Testis (tissue), 3 donors: ENCODE measurements around the gene BCL7A. TPM values are rescaled to one million over a fixed set of nuclear protein-coding genes. Genes with fewer than 3 reads are reported as not detected.

Experiments used
- DNase-seq: peaks from one replicate; pipeline ENCODE4 v3.0.0-alpha.2; 2019
- H3K27ac ChIP-seq, 2 donors: fragments of 200-600 bp; sonication (generic); one replicate each; pipeline ENCODE4 v1.5.1; 2019
- H3K27me3 ChIP-seq: fragments of 200-600 bp; sonication (generic); one replicate; pipeline ENCODE4 v1.5.1; 2019
- H3K36me3 ChIP-seq: fragments of 200-600 bp; sonication (generic); one replicate; pipeline ENCODE4 v1.5.1; 2017; ENCODE audit warnings: low read depth; ENCODE audit errors: missing control alignments
- H3K4me1 ChIP-seq: fragments of 200-600 bp; sonication (generic); one replicate; pipeline ENCODE4 v1.5.1; 2019
- H3K4me3 ChIP-seq, 2 donors: fragments of 200-600 bp; sonication (generic); one replicate each; pipeline ENCODE4 v1.5.1; 2017 to 2019
- H3K9me3 ChIP-seq: fragments of 200-600 bp; sonication (generic); one replicate; pipeline ENCODE4 v1.5.1; 2017
- POLR2A ChIP-seq: fragments of 450-650 bp; IDR thresholded peaks from one replicate; pipeline ENCODE4 v1.6.1; 2017; ENCODE audit warnings: antibody characterized with exemption, mild to moderate bottlenecking, moderate library complexity
- WGBS, 2 donors: methylation state at CpG; one replicate each; pipeline ENCODE4 v1.1.5; 2018; 5-methylcytosine and 5-hydroxymethylcytosine counted together
- intact Hi-C: fragments of 100-400 bp; cut with DNase I; formaldehyde crosslinking; loops from one replicate; pipeline ENCODE4 v1.15.1; 2023; ENCODE audit warnings: low total_unique reads
- polyA plus RNA-seq: library from polyadenylated mRNA; stranded (reverse); fragments of 350-450 nt; fragmentation: Illumina TruSeq; extraction: RNeasy Lipid Tissue Mini Kit (QIAGEN cat#74804); gene quantifications from one replicate; pipeline ENCODE4 v1.2.3, GENCODE V29; 2014; ENCODE audit warnings: low read depth, low replicate concordance; ENCODE audit not compliant: insufficient read depth
- total RNA-seq, 2 donors: library from RNA; depleted of rRNA; stranded (reverse); fragments of >200 nt; gene quantifications; one replicate each; pipeline ENCODE4 v1.2.3, GENCODE V29; 2016
- TF ChIP-seq, protein P1 (sequence below), 3 experiments: fragments of 450-650 bp in 2 of 3; fragments of 200-600 bp in 1 of 3; sonication (generic) in 1 of 3; IDR thresholded peaks; one replicate each; pipeline ENCODE4 v1.5.1; 2016 to 2019; ENCODE audit warnings: antibody characterized with exemption in 3 of 3, mild to moderate bottlenecking in 2 of 3, moderate library complexity in 1 of 3

BCL7A gene
- total and polyA plus RNA-seq, 3 donors from 2014 or later = 5.9 to 11.1 (median 10.2) TPM

DNA sequence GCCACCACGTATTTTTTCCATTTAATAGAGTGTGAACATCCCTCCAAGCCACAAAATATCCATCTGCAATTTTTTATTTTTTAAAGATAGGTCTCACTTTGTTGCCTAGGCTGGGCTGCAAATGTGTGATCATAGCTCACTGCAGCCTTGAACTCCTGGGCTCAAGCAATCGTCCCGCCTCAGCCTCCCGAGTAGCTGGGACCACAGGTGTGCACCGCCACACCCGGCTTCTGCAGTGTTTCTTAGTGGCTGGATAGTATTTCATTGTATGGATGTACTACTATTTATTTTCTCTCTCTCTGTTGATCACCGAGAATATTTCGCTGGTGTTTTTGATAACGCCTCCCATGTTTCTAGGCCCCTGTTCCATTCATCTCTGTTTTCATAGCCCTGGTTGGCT lies 74.3 kb downstream of the BCL7A start:
- TF ChIP-seq POLR2A = no peak
- TF ChIP-seq, protein P1, sequence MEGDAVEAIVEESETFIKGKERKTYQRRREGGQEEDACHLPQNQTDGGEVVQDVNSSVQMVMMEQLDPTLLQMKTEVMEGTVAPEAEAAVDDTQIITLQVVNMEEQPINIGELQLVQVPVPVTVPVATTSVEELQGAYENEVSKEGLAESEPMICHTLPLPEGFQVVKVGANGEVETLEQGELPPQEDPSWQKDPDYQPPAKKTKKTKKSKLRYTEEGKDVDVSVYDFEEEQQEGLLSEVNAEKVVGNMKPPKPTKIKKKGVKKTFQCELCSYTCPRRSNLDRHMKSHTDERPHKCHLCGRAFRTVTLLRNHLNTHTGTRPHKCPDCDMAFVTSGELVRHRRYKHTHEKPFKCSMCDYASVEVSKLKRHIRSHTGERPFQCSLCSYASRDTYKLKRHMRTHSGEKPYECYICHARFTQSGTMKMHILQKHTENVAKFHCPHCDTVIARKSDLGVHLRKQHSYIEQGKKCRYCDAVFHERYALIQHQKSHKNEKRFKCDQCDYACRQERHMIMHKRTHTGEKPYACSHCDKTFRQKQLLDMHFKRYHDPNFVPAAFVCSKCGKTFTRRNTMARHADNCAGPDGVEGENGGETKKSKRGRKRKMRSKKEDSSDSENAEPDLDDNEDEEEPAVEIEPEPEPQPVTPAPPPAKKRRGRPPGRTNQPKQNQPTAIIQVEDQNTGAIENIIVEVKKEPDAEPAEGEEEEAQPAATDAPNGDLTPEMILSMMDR (IDR thresholded peaks at IDR 0.05) = no peak
- H3K27me3 ChIP-seq = no peaks in the 10 kb centered on the region
- H3K27ac ChIP-seq = peak overlapping the region; percentile 45 to 69
- H3K4me3 ChIP-seq = no peak overlapping the region
- H3K36me3 ChIP-seq = no peaks in the 10 kb centered on the region
- no peaks in the 10 kb centered on the region for H3K9me3 ChIP-seq
- intact Hi-C loops = no loop called here
- WGBS, 2 donors = 58 to 73% methylated on average over 8 to 9 of the region's 9 CpGs
- DNase-seq = no peak
- H3K4me1 ChIP-seq = peaks cover 65% of the 10 kb centered on the region

DNA sequence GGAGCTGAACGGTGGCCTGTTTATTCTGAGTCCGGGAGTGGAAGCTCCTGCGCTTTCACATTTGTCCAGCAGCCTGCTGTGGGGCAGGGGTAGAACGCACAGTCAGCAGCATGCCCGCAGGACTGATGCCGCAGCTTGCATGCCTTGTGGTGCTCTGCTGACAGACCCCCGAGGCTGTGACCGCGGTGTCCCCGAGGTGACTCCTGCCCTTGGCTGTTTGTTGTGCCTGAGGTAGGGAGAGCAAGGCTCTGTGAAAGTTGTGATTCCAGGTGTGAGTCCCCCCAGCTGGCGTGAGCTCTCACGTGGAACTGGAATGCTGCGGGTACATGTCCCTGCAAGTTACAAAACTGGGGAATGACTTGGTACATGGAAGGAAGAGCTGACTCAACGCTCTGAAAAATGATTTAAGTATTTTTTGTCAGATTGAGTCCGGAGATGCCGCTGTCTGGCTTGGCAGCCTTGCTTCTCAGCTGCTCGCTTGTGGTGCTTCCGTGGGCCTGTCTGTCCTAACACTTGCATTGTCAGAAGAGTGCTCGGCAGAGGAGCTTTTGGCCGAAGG lies 75.0 kb downstream of the BCL7A start:
- H3K36me3 ChIP-seq = no peaks in the 10 kb centered on the region
- TF ChIP-seq POLR2A = no peak
- TF ChIP-seq, protein P1 (IDR thresholded peaks at IDR 0.05) = no peak
- no peak overlapping the region for H3K4me3 ChIP-seq
- intact Hi-C loops = no loop called here
- H3K27ac ChIP-seq = peak overlapping the region; percentile 45 to 69
- no peaks in the 10 kb centered on the region for H3K27me3 ChIP-seq
- H3K9me3 ChIP-seq = no peaks in the 10 kb centered on the region
- 40 to 55% methylated on average over 11 to 20 of the region's 20 CpGs for WGBS, 2 donors
- peaks cover 60% of the 10 kb centered on the region for H3K4me1 ChIP-seq
- no peak for DNase-seq

DNA sequence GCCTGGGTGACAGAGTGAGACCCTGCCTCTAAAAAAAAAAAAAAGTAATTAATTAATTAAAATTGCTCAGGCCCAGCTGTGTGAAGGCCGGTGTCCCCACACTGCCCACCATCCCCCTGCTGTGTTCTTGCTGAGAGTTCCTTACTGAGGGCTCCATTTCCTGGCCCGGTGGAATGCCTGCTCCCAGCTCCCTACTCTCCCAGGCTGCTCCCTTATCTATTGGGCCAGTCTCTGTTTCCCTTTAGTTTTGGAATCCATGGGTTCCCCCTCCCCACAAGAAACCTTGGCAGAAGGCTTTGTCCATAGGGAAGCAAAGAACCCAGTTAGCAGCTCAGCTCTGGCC lies 75.9 kb downstream of the BCL7A start:
- Histone ChIP-seq H3K27me3 (no peaks in the 10 kb centered on the region), H3K36me3 (no peaks in the 10 kb centered on the region), H3K9me3 (no peaks in the 10 kb centered on the region), H3K4me1 (peaks cover 51% of the 10 kb centered on the region), H3K27ac (peak overlapping the region; percentile 45 to 69), H3K4me3 (no peak overlapping the region)
- no peak for DNase-seq
- intact Hi-C loops = no loop called here
- 37 to 59% methylated on average over 2 of the region's 2 CpGs for WGBS, 2 donors
- TF ChIP-seq, protein P1 (IDR thresholded peaks at IDR 0.05) = no peak
- TF ChIP-seq POLR2A = no peak

DNA sequence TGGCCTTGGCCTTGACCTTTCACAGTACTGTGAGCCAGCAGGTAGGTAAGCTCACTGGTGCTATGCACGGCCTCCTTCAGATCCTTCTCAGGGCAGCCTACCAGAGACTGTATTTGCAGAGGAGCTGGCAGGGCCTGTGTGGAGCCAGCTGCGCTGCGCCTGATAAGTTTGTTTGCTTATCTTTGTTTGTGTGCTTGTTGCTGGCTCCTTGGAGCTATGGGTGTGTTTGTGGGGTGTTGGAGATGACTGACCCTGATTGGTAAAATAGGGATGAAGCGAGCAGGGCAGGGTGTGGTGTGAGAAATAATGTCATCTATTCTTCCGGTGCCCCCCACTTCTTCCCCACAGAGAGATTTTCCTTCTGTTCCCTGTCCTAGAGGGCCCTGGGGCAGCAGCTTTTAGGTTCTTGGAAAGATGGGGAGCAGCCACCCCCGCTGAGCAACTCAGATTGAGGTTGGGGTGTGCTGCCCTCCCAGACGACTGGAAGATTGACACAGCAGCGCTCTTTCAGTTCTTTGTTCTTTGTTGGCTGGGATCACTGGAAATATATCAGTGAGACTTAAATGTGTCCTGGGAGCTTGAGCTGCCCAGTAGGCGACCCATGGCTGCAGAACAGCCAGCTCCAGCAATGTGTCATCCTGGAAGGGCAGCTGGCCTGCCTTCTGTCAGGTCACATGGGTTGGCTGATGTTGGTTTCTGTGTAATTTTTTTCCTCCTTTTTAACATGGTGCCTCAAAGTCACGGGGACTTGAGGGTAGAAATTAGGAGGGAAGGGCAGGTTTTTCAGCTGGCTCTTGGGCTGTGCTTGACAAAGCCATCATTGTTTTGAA lies 76.5 kb downstream of the BCL7A start:
- WGBS, 2 donors = 33 to 45% methylated on average over 10 of the region's 10 CpGs
- DNase-seq = peak; percentile 83
- Histone ChIP-seq H3K4me1 (peaks cover 49% of the 10 kb centered on the region), H3K4me3 (no peak overlapping the region), H3K27me3 (no peaks in the 10 kb centered on the region), H3K9me3 (no peaks in the 10 kb centered on the region), H3K27ac (peak overlapping the region; percentile 69 to 72), H3K36me3 (no peaks in the 10 kb centered on the region)
- intact Hi-C loops = no loop called here
- TF ChIP-seq, protein P1 (IDR thresholded peaks at IDR 0.05) = no peak
- TF ChIP-seq POLR2A = no peak
